Measurements from ENCODE around the gene SOX18. TPM values are rescaled to one million over a fixed set of nuclear protein-coding genes. Genes with fewer than 3 reads are reported as not detected.
A peak's percentile ranks its signal among the peaks of the same experiment; 100 is the strongest.

The SOX18 gene
- total and polyA plus RNA-seq, 10 donors: 7.3 to 63.1 (median 23.9) TPM

DNA sequence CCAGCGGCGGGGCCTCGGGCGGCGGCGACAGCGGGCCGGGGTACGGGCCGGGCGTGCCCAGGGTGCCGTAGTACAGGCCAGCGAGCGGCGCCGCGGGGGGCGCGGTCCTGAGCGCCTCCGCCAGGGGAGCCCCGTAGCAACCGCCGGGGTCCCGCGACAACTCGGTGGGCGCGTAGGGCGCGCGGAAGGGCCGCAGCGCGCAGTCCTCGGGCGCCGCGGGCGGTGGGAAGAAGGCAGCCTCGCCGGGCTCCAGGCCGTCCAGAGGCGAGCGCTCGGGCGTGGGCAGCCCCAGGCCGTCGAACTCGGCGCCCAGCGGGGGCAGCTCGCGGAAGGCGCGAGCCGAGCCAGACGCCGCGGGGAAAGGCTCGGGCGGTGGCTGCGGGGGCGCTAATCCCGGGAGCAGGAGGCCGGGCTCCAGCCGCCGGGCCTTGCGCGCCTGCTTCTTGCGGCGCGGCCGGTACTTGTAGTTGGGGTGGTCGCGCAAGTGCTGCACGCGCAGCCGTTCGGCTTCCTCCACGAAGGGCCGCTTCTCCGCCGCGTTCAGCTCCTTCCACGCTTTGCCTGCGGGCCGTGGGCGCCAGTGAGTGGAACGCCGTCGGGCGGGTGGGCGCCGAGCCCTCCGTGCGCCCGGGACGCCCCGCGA lies 916 bp downstream of the SOX18 start:
- Histone ChIP-seq H3K4me3 (peak overlapping the region; percentile 2 to 73 (median 56)), H3K36me3 (peaks cover 0 to 15% (median 0%) of the 10 kb centered on the region in 6 donors), H3K9me3 (no peaks in the 10 kb centered on the region), H3K27me3 (replicated peaks in 1 of 7) (peaks cover 0 to 83% (median 30%) of the 10 kb centered on the region in 7 donors), H3K4me1 (peaks cover 5 to 95% (median 58%) of the 10 kb centered on the region in 6 donors), H3K27ac (peak overlapping the region in 7 of 8 donors; percentile 20 to 87 (median 69))
- TF ChIP-seq POLR2A (IDR thresholded peaks at IDR 0.05) (no peak), POLR2AphosphoS5 (IDR thresholded peaks at IDR 0.05) (no peak)
- TF ChIP-seq, protein P1, sequence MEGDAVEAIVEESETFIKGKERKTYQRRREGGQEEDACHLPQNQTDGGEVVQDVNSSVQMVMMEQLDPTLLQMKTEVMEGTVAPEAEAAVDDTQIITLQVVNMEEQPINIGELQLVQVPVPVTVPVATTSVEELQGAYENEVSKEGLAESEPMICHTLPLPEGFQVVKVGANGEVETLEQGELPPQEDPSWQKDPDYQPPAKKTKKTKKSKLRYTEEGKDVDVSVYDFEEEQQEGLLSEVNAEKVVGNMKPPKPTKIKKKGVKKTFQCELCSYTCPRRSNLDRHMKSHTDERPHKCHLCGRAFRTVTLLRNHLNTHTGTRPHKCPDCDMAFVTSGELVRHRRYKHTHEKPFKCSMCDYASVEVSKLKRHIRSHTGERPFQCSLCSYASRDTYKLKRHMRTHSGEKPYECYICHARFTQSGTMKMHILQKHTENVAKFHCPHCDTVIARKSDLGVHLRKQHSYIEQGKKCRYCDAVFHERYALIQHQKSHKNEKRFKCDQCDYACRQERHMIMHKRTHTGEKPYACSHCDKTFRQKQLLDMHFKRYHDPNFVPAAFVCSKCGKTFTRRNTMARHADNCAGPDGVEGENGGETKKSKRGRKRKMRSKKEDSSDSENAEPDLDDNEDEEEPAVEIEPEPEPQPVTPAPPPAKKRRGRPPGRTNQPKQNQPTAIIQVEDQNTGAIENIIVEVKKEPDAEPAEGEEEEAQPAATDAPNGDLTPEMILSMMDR (IDR thresholded peaks at IDR 0.05 in 8 of 11, conservative IDR thresholded peaks at IDR 0.05 in 3 of 11): peak in 1 of 11 experiments; percentile 14
- intact Hi-C loops (cut with DNase I; ENCODE audit: low total_unique reads): no loop called here
- DNase-seq: no peak
- 9 to 30% (median 24%) methylated on average over 29 to 101 of the region's 101 CpGs for WGBS, 5 donors

DNA sequence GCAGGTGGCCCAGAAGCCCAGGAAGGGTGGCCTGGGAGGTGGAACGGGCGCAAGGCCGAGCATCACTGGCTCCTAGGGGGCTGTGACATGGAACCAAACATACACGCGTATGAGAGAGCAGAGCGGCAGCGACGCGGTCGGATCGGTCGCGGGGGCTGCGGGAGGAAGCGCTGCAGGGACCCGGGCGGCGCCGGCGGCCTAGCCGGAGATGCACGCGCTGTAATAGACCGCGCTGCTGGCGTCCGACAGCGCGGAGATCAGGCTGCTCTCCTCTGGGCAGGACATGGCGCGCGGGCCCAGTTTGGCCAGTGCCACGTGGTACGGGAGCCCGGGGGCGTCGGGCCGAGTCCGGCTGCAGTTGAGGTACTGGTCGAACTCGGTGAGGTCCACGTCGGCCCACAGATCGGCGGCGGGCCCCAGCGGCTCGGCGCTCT lies 1.5 kb downstream of the SOX18 start:
- peak overlapping the region; percentile 2 to 73 (median 56) for H3K4me3 ChIP-seq
- H3K4me1 ChIP-seq: peaks cover 5 to 95% (median 53%) of the 10 kb centered on the region in 6 donors
- H3K9me3 ChIP-seq: no peaks in the 10 kb centered on the region
- H3K36me3 ChIP-seq: peaks cover 0 to 15% (median 0%) of the 10 kb centered on the region in 6 donors
- intact Hi-C loops (cut with DNase I; ENCODE audit: low total_unique reads): no loop called here
- peaks cover 0 to 78% (median 30%) of the 10 kb centered on the region in 7 donors for H3K27me3 ChIP-seq (replicated peaks in 1 of 7)
- TF ChIP-seq POLR2AphosphoS5 (IDR thresholded peaks at IDR 0.05): peak in 2 of 3 donors; percentile 25 to 27
- TF ChIP-seq, protein P1 (IDR thresholded peaks at IDR 0.05 in 8 of 11, conservative IDR thresholded peaks at IDR 0.05 in 3 of 11): no peak
- peak overlapping the region in 5 of 8 donors; percentile 57 to 87 (median 83) for H3K27ac ChIP-seq
- 15 to 46% (median 40%) methylated on average over 35 to 49 of the region's 49 CpGs for WGBS, 5 donors
- no peak for DNase-seq

DNA sequence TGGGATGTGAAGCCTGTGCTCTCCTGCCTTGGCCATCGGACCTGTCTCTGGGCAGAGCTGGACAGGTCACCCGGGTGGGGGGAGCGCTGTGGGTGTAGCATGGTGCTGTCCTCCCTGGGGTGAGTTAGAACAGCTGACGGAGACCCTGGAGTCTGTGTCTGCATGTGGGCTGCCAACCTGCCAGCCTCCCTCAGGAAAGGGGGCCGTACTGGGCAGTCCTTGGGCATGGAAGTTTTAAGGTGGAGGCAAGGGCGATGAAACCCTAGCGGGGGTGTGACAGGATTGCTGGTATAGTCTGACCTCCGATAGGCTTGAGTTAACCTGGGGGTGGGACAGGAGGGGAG lies 2.4 kb downstream of the SOX18 start:
- peak overlapping the region in 3 of 8 donors; percentile 69 to 87 (median 83) for H3K27ac ChIP-seq
- WGBS, 5 donors: 67 to 88% (median 80%) methylated on average over 8 of the region's 8 CpGs
- TF ChIP-seq POLR2AphosphoS5 (IDR thresholded peaks at IDR 0.05) (peak in 1 of 3 donors; percentile 14), POLR2A (IDR thresholded peaks at IDR 0.05) (no peak)
- DNase-seq: no peak
- H3K9me3 ChIP-seq: no peaks in the 10 kb centered on the region
- intact Hi-C loops (cut with DNase I; ENCODE audit: low total_unique reads): no loop called here
- peak overlapping the region in 7 of 8 donors; percentile 44 to 73 (median 56) for H3K4me3 ChIP-seq
- H3K36me3 ChIP-seq: peaks cover 0 to 15% (median 0%) of the 10 kb centered on the region in 6 donors
- peaks cover 7 to 91% (median 52%) of the 10 kb centered on the region in 6 donors for H3K4me1 ChIP-seq
- peaks cover 0 to 73% (median 35%) of the 10 kb centered on the region in 7 donors for H3K27me3 ChIP-seq (replicated peaks in 1 of 7)

DNA sequence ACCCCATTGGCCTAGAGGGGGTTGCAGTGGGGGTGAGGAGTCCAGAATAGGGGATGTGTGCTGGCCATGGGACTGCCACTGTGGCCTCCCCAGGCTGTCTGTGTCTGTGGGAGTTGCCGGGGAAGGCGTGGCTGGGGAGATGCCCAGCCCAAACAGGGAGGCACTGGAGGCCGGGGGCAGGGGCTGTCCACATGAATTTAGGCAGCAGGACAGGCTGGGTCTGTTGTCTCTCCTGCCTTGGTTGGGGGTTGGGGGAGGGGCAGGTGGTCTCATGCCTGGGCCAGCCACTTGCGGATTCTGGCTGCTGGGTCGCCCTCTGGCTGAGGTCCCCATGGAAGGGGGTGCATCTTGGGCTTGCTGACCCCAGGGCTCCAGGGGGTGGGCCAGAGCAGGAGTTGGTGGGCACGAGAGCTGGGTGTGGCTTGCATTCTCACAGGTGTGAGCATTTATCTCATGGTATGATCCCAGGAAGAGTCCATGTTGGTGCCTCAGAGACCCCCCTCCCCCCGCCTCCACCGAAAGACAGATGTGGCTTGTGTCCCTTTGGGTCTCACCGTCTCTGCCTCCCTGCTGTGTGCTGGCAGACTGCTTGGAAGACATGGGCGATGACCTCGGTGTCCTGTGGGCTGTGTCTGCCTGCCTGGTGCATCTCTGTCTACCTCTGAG lies 4.0 kb downstream of the SOX18 start:
- TF ChIP-seq POLR2A (IDR thresholded peaks at IDR 0.05) (no peak), POLR2AphosphoS5 (IDR thresholded peaks at IDR 0.05) (peak in 2 of 3 donors; percentile 23 to 65)
- TF ChIP-seq, protein P1 (IDR thresholded peaks at IDR 0.05 in 8 of 11, conservative IDR thresholded peaks at IDR 0.05 in 3 of 11): no peak
- Histone ChIP-seq H3K27ac (peak overlapping the region in 6 of 8 donors; percentile 26 to 87 (median 72)), H3K4me1 (peaks cover 15 to 91% (median 52%) of the 10 kb centered on the region in 6 donors), H3K4me3 (peak overlapping the region in 3 of 8 donors; percentile 44 to 73 (median 55)), H3K9me3 (no peaks in the 10 kb centered on the region), H3K36me3 (peaks cover 0 to 15% (median 0%) of the 10 kb centered on the region in 6 donors), H3K27me3 (replicated peaks in 1 of 7) (peaks cover 0 to 73% (median 32%) of the 10 kb centered on the region in 7 donors)
- WGBS, 5 donors: 54 to 87% (median 73%) methylated on average over 8 to 11 of the region's 11 CpGs
- DNase-seq: no peak
- intact Hi-C loops (cut with DNase I; ENCODE audit: low total_unique reads): no loop called here

Data from spleen (tissue), 11 donors.